K562 (cell line): ENCODE measurements around the gene CENPQ. TPM values are rescaled to one million over a fixed set of nuclear protein-coding genes. Genes with fewer than 3 reads are reported as not detected.

Experiments
- E2F6 ChIP-seq, 2 experiments: IDR thresholded peaks; 2 replicates each; pipeline ENCODE4 v1.6.1; 2011; ENCODE audit warnings: borderline replicate concordance in 1 of 2, control low read depth in 1 of 2, low read depth in 1 of 2, low read length in 1 of 2, mild to moderate bottlenecking in 1 of 2, mixed read lengths in 1 of 2, moderate library complexity in 1 of 2; ENCODE audit not compliant: insufficient read depth in 1 of 2, insufficient read length in 1 of 2, poor library complexity in 1 of 2, severe bottlenecking in 1 of 2; ENCODE audit errors: extremely low read depth in 1 of 2
- GATAD2A ChIP-seq: fragments of 450-650 bp; IDR thresholded peaks from 2 replicates; pipeline ENCODE4 v1.6.1; 2017
- IRF9 ChIP-seq: fragments of 450-650 bp; IDR thresholded peaks from 2 replicates; pipeline ENCODE4 v1.6.1; 2016; ENCODE audit warnings: missing biosample characterization, missing genetic modification characterization
- NR2F6 ChIP-seq: fragments of 450-650 bp; formaldehyde crosslinking; IDR thresholded peaks from 2 replicates; pipeline ENCODE4 v1.4.0; 2020; ENCODE audit warnings: mild to moderate bottlenecking
- PYGO2 ChIP-seq: fragments of 450-650 bp; IDR thresholded peaks from 2 replicates; pipeline ENCODE4 v1.6.1; 2016; ENCODE audit warnings: mild to moderate bottlenecking, missing genetic modification characterization, moderate library complexity, missing compliant biosample characterization
- RBM34 ChIP-seq: fragments of 200-400 bp; formaldehyde crosslinking; IDR thresholded peaks from 2 replicates; pipeline ENCODE4 v1.6.1; 2018; ENCODE audit warnings: low read length, borderline replicate concordance; ENCODE audit not compliant: insufficient read depth
- SNIP1 ChIP-seq: fragments of 450-650 bp; IDR thresholded peaks from 2 replicates; pipeline ENCODE4 v1.7.1; 2017; ENCODE audit warnings: low read depth, mild to moderate bottlenecking
- ZNF212 ChIP-seq: fragments of 450-650 bp; formaldehyde crosslinking; IDR thresholded peaks from 2 replicates; pipeline ENCODE4 v1.4.0; 2020; ENCODE audit warnings: mild to moderate bottlenecking
- ZNF217 ChIP-seq: sonication (generic); formaldehyde crosslinking; IDR thresholded peaks from 2 replicates; pipeline ENCODE4 v1.8.0; 2022; ENCODE audit warnings: mild to moderate bottlenecking, missing genetic modification reagents
- polyA plus RNA-seq, 8 experiments: library from polyadenylated mRNA; depleted of rRNA in 4 of 8; stranded (reverse) in 5 of 8; unstranded in 3 of 8; fragments of >200 nt; fragmentation: Nextera tagmentation in 2 of 8; fragmentation: Illumina TruSeq in 1 of 8; extraction: Ambion mirVana in 2 of 8; extraction: Trizol in 1 of 8; gene quantifications; 2 replicates each; pipeline versions ENCODE4 v1.2.1 to v1.2.3, GENCODE V29; 2011 to 2014; ENCODE audit warnings: inconsistent platforms in 1 of 8, missing spikeins in 1 of 8
- total RNA-seq, 7 experiments: library from RNA; depleted of rRNA in 6 of 7; stranded (reverse); fragments of >200 nt in 6 of 7; fragmentation: Illumina TruSeq in 2 of 7; extraction: Trizol in 2 of 7; gene quantifications; 2 replicates each; pipeline versions ENCODE4 v1.2.1 to v1.2.3, GENCODE V29; 2011 to 2021; ENCODE audit warnings: low replicate concordance in 1 of 7

CENPQ gene
- total and polyA plus RNA-seq, 9 of the 15 experiments (the other 6 are each of a cell fraction or from before 2014, with no cell fraction given), result 12.7 to 48.3 (median 26.4) TPM

GRCh38 chr6:49454787-49455709 is 8.1 kb upstream of the CENPQ start (continued):
- TF ChIP-seq PYGO2 (tag), result no peak
- TF ChIP-seq E2F6 (IDR thresholded peaks at IDR 0.05; ENCODE audit: borderline replicate concordance in 1 of 2, extremely low read depth in 1 of 2, insufficient read depth in 1 of 2, insufficient read length in 1 of 2, low read depth in 1 of 2, low read length in 1 of 2, poor library complexity in 1 of 2, severe bottlenecking in 1 of 2), result no peak
- no peak for TF ChIP-seq ZNF217 (CRISPR knock-in tag)
- TF ChIP-seq GATAD2A, result no peak
- TF ChIP-seq IRF9 (tag), result no peak
- no peak for TF ChIP-seq SNIP1
- TF ChIP-seq NR2F6, result no peak
- no peak for TF ChIP-seq RBM34
- TF ChIP-seq ZNF212 (CRISPR knock-in tag), result no peak
